Left ventricle myocardium superior (tissue), 1 donor: ENCODE results near the gene MBL2. TPM values are rescaled to one million over a fixed set of nuclear protein-coding genes. Genes with fewer than 3 reads are reported as not detected.
A peak's percentile ranks its signal among the peaks of the same experiment; 100 is the strongest.

Experiments used
- ATAC-seq: fragments of 200-7000 bp; cut with Tn5 transposase; one replicate; pipeline ENCODE4 v1.9.1; 2020; ENCODE audit warnings: mild to moderate bottlenecking, moderate library complexity
- DNase-seq: peaks from one replicate; pipeline ENCODE4 v3.0.0-alpha.2; 2020
- intact Hi-C: fragments of 100-400 bp; cut with micrococcal nuclease; formaldehyde crosslinking; loops from one replicate; pipeline ENCODE4 v1.11.0; 2022
- total RNA-seq: library from RNA; stranded (reverse); fragmentation: NEBNext Ultra II Directional; extraction: Animal tissue kit (Norgen Biotek cat#: 25700); gene quantifications from one replicate; pipeline ENCODE4 v1.2.1, GENCODE V29; 2021
- donor health status: DM: no; HTN: yes; CAD: no; lungs with severe emphysema.

Gene MBL2
- total RNA-seq, 1 donor from 2014 or later, result not detected

DNA sequence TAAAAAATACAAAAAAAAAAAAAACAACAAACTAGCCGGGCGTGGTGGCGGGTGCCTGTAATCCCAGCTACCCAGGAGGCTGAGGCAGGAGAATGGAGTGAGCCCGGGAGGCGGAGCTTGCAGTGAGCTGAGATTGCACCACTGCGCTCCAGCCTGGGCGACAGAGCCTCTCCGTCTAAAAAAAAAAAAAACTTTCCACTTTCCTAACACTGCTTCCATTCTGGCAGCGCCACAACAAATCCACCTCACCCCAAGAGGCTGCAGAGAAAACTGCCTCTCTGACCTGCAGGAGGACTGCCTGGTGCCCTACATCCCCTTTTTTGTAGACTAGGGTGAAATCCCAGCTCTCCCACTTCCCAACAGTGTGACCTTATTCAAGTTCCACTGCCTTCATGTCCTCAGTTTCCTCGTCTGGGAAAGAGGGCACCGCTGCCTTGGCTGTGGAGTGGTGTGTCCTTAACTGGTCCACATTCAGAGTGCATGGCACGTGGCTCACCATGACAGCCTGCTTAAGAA lies 2.6 kb upstream of the MBL2 start:
- DNase-seq (no peak), ATAC-seq (no peak)
- intact Hi-C loops, result no loop called here

- DNase-seq, result no peak
- ATAC-seq, result no peak
- intact Hi-C loops, result no loop called here
Measured at GRCh38 chr10:52774600-52775106, 2.1 kb upstream of the MBL2 start.

GRCh38 chr10:52774182-52774581 lies 1.6 kb upstream of the MBL2 start:
- no peak for DNase-seq
- intact Hi-C loops, result no loop called here
- no peak for ATAC-seq

DNA sequence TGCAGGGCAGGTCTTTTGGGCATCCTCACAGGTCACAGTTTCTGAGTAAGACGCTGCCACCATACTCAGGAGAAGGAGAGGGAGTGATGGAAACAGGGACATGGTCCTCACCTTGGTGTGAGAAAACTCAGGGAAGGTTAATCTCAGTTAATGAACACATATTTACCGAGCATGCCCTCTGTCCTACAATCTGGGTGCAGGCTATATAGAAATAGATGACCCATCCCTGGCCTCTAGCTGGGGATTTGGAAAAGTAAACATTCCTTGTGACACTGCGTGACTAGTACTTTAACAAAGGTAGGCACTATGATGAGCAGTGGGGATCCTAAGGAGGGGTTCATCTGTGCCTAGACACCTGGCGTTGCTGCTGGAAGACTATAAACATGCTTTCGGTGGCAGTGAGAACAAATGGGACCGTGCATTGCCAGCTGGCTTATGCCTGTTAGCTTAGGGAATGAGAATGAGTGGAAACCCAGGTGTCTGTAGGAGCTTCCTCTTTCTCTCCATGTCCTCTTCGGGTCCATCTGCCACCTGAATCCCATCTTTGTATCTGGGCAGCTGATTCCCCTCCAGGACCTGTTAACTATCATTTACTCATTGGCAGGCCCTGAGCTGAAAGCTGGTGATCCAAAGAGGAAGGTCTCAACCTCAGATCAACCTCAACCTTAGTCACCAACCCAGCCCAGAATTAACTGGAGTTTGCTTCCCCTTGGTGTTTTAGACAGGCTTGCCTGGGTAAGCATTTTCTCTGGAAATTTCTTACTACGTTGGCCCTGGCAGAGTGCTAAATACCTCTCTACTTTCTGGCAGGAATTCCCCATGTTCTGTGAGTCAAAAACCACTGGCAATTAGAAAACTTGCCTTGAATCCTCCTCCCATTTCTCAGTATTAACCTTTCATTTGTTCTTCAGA lies 794 bp downstream of the MBL2 start:
- ATAC-seq, result no peak
- DNase-seq, result no peak
- intact Hi-C loops, result no loop called here

DNA sequence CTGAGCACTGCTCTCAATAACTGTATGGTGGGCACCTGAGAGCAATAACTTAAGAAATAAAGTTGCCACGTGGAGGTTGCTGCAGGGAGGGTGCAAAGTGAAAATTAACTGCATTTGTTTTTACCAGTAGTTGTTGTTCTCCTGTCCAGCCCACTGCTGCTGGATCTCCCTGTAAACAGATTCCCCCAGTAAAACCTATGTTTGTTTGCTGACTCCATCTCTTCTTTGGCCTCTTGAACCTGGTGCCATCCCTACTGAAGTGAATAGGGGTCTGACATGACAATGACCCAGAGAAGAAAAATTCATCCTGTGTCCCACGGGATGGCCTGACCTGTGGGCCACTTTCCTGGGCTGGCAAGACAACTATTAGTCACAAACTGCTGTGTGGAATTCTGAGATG lies 1.7 kb downstream of the MBL2 start:
- no peak for ATAC-seq
- no peak for DNase-seq
- intact Hi-C loops, result no loop called here

- intact Hi-C loops, result no loop called here
- DNase-seq (no peak), ATAC-seq (no peak)
Measured at GRCh38 chr10:52769966-52770365, 2.6 kb downstream of the MBL2 start.

DNA sequence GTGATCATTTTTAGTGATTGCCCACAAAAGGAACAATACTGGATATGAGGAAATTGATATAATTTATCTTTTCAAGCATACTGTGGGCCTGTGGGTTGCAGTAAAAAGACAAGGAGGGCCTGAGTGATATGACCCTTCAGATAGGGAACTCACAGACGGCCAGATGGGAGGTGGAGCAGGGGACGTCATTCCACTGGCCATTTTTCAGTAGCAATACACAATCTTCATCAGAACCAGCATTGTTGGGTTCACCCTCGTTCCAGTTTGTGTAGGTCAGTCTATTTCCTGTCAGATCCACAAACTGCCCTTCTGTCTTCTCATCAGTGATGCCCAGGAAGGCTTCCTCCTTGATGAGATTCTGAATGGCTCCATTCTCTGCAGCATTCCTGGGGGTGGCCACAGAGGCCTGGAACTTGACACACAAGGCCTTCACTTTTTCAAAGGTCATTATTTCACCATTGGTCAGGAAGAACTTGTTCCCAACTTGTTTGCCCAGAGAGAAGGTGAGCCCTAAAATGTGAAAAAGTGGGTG lies 4.5 kb downstream of the MBL2 start:
- DNase-seq (no peak), ATAC-seq (peak; percentile 22)
- intact Hi-C loops, result no loop called here

GRCh38 chr10:52762088-52762487 lies 10.5 kb downstream of the MBL2 start:
- ATAC-seq (no peak), DNase-seq (no peak)
- intact Hi-C loops, result no loop called here

DNA sequence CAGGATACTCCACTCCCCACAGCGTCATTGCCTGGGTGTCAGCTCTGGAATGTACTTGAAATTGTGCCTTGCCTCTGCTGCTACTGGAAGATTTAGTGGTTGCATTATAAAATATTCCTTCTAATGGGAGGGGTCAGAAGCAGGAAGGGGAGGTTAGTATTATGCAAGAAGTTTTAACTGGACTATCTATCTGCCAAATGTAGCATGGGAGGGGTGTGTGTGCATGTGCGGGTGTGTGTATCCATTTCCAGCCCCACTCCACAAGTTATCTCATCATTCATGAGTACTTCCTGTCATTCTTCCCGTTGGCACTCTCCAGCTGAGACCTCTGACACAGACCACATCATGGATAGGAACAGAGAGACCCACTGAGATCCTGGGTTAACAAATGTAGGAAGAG lies 13.4 kb downstream of the MBL2 start:
- peak; percentile 56 for ATAC-seq
- no peak for DNase-seq

GRCh38 chr10:52758406-52758805 lies 14.2 kb downstream of the MBL2 start:
- intact Hi-C loops, result no loop called here
- no peak for ATAC-seq

More for the DNA sequence above, 13.4 kb downstream of the MBL2 start:
- intact Hi-C loops, result no loop called here

DNA sequence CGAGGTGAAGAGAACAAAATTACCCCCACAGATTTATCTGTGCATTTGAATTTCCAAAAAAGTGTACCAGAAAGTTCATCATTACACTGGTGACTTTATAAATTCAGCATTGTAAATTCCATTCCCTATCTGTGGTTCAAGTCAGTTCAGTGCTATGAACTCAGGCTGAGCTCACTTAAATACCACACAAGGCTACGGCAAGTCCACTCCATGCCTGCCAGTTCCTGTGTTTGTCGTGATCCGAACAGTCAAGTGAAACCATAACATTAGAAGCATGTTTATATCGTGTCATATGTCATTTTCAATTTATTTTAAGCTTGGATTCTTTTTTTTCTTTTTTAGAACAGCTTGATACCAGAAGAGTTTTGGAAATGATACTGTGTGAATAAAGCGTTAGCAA lies 14.8 kb downstream of the MBL2 start:
- intact Hi-C loops, result no loop called here
- DNase-seq (no peak), ATAC-seq (no peak)

More at GRCh38 chr10:52758406-52758805, 14.2 kb downstream of the MBL2 start:
- DNase-seq, result no peak

DNA sequence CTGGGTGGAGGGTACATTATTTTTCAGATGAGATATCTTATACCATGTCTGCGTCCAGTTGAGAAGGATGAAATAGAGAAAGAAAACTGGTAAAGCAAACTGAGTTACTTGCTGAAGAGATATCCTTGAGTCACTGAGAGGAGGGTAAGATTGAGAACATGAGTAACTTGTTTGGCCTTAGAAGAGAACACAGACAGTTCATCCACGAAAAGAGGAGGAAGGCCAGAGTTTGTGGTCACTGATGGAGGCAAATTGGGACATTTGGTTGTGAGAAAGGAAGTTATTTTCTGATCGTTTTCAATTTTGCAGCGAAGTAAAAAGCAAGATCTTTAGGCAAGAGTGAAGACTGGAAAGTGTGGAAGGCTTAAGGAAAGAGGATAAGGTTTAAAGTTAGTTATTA lies 15.6 kb downstream of the MBL2 start:
- intact Hi-C loops, result no loop called here
- ATAC-seq (no peak), DNase-seq (no peak)

- ATAC-seq (no peak), DNase-seq (no peak)
- intact Hi-C loops, result no loop called here
Measured at GRCh38 chr10:52756295-52756694, 16.3 kb downstream of the MBL2 start.

- DNase-seq (no peak), ATAC-seq (peak; percentile 33)
- intact Hi-C loops, result no loop called here
Measured at GRCh38 chr10:52755297-52756062, 17.1 kb downstream of the MBL2 start.

GRCh38 chr10:52752801-52753445 lies 19.7 kb downstream of the MBL2 start:
- intact Hi-C loops, result no loop called here
- no peak for DNase-seq
- ATAC-seq, result no peak

GRCh38 chr10:52752261-52752660 lies 20.3 kb downstream of the MBL2 start:
- intact Hi-C loops, result no loop called here
- ATAC-seq (no peak), DNase-seq (no peak)

GRCh38 chr10:52751337-52751736 lies 21.2 kb downstream of the MBL2 start:
- no peak for DNase-seq
- intact Hi-C loops, result no loop called here
- ATAC-seq, result no peak

- intact Hi-C loops, result no loop called here
- DNase-seq (no peak), ATAC-seq (no peak)
Measured at GRCh38 chr10:52750629-52751028, 22.0 kb downstream of the MBL2 start.

- DNase-seq (no peak), ATAC-seq (no peak)
- intact Hi-C loops, result no loop called here
Measured at GRCh38 chr10:52747694-52748093, 24.9 kb downstream of the MBL2 start.
